ENCODE data around the gene SGMS1.
A peak's percentile ranks its signal among the peaks of the same experiment; 100 is the strongest.
"Not testable (repeated sequence)": the region's sequence is repeated elsewhere in the genome, so short reads cannot be mapped to it uniquely, and the experiment has no call there.

Gene SGMS1

DNA sequence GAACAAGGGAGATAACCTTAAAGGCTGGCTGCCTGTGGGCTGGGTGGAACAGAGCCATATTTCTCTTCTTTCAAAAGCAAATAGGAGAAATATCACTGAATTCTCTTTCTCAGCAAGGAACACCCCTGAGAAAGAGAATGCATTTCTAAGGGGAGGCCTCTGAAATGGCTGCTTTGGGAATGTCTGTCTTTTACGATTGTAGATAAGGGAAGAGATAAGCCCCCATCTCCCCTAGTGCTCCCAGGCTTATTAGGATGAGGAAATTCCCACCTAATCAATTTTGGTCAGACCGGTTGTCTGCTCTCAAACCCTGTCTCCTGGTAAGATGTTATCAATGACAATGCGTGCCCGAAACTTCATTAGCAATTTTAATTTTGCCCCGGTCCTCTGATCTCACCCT lies 178.0 kb downstream of the SGMS1 start:
- FAIRE-seq = not testable (repeated sequence)

DNA sequence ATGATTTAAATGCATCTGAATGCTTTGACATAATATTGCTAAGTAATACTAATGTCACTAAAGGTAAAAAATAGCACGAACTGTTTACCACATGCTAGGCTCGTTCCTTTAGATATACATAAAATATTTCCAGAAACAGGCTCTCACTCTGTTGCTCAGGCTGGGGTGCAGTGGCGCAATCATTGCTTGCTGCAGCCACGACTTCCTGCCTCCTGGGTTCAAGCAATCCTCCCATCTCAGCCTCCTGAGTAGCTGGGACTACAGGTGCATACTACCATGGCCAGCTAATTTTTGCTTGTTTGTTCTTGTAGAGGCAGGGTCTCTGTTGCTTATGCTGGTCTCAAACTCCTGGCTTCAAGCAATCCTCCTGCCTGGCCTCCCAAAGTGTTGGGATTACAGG lies 183.3 kb downstream of the SGMS1 start:
- no peak for FAIRE-seq

DNA sequence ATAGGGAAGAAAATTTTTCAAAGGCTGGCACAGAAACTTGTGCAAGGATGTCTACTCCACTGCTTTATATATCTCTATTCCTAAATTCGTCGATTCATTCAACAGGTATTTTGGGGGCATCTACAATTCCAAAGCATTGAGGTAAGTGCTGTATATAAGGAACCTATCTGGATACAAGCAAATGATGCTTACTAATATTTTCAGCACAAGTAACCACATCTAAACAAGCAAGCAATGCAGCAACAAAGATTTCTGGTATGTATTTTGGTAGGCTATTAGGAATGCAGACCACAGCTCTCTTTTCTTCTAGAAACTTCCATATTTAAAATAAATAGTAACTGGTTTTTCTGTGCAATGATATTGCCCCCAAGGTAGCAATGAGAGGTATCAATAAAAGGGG lies 183.9 kb downstream of the SGMS1 start:
- no peak for FAIRE-seq

DNA sequence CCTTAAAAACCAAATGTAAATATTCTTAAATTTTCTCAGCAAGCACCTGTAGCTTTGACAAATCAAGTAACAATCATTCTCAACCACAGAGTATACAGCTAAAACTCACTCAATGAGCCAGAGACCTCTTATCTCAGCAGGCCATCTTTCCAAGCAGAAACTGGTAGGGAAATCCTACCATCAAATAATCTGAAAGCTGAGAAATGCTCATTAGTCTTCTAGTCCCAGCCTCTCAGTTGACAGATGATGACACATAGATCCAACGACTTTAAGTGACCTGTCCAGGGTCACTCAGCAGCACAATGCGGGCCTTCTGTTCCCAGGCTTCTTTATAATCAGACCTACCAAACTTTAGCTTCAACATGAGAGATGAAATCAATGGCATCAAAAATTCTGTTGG lies 184.6 kb downstream of the SGMS1 start:
- no peak for FAIRE-seq

DNA sequence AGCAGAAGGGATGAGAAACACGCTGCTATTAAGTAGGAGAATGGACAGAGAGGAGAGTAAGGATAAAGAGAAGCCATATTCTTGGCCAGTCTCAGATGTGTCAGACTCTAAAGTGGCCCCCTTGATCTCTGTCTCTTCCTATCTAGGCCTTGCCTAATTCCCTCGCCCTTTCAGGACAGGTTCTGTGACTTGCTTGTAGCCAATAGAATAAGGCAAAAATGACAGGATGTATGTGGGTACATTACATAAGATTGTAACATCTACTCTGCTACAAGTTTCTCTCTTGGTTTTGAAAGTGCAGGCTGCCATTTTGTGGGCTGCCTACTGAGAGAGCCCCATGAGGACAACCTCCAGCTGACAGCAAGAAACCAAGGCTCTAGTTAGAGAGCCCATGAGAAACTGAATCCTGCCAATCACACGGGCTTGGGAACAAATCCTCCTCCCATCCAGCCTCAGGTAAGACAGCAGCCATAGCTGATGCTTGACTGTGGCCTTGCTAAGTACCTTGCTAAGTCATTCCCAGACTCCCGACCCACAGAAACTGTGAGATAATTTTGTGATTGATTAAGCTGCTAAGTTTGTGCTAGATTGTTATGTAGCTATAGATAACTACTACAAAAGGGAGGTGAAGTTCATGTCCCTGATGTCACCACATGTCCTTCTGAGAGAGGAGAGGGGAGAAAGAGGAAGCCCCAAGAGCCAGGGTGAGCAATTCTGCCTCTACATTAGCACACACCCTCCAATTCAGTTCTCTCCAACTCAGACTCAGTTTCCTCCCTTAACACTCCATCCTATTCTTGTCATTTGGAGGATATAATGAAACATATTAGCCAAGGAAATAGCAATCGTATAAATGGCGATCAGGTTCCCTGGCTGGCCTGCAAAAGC lies 185.5 kb downstream of the SGMS1 start:
- no peak for FAIRE-seq

DNA sequence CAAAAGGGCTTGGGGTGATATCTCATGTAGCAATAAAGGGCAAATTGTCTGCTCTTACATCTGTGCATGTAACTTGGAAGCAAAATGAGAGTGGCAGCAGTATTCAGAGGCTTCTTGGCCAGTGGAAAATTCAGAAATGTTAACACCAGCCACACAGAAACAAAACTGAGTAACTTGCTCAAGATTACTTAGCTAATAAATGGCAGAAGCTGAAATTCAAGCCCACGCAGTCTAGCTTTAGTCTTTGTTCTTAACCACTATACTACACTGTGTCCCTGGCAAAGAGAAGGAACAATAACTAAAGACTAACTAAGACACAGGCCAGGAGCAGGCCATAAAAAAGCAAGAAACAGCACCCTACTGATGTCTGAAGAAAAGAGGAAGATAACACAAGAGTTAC lies 186.5 kb downstream of the SGMS1 start:
- no peak for FAIRE-seq

DNA sequence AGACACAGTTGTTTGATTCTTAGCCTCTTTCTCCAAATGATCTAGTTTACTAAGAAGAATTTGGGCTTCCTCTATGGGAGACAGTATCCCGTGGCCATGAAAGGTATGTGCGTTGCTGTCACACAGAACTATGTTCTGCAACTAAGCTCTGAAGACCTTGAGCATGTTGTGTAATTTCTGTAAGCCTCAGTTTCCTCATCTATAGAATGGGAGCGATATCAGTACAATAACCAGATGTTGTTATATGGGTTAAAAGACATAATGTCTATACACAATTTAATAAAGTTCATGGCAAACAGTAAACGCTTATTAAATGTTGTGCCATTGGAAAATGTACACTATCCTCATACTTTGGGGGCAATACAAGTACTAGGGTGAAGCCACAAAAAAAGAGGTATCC lies 187.0 kb downstream of the SGMS1 start:
- no peak for FAIRE-seq

DNA sequence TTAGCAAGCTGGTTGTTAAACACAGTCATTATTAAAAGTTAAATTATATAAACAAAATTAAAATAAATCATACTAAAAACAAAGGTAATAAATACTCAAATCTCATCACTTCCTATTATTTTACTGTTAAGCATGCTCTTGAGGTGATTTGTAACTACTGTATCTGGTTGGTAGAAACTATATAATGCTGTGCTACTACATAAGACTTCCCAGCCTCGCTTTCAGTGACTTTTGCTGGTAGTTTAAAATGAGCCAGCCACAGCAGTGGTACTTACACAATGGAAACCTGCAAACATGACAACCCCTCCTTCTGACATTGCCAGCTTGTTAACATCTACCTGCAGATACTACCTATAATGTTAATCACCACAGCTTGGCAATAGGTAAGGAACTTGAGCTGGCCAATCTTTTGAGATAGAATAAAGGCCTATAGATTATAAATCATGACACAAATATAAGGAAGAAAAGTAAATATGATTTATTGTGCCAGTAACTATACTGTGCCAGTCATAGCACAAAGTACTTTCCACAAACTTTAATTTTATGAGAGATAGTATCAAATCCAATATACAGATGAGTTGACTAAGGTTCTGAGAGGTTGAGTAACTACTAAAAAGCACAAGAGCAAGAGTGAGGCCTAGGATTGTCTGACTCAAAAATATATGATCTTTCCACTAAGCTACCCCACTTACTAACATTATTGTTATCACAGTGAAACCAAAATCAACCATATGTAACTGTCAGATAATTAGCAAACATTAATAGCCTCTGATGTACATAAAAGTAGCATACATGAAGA lies 191.3 kb downstream of the SGMS1 start:
- peak; percentile 88 for FAIRE-seq

DNA sequence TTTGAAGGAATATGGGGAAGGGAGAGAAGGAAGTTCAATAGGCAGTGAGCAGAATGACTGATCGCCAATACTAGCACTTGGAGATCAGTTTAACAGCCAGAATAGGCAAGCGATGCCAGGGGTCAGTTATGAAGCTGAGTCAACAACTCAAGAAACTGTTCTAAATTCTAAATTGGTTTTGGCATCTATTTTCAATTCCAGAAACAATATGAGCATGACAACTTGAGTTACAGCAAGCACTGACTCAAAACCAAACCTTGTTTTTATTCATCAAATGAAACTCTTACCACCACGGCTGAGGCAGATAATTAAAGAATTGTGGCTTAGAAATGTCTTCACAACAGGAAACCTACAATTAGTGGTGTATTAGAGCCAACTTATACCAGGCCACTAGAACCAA lies 192.0 kb downstream of the SGMS1 start:
- no peak for FAIRE-seq

DNA sequence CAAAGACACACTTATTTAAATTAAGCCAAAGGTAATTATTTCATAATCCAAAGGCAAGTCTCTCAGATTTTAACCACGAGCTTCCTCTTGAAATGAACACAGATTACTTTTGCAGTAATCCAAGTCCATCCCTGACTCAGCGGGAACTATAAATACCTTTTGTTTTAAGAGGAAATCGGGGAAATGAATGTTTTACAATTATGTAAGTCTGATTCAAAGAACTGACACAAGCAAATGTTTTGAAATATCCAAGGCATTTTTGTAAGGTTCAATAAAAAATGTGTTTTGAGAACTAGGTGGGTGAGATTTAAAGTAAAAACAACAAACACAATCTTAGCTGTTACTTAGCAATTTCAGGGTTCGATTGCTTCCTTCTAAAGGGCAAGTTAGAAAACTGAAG lies 192.6 kb downstream of the SGMS1 start:
- FAIRE-seq = peak; percentile 89

DNA sequence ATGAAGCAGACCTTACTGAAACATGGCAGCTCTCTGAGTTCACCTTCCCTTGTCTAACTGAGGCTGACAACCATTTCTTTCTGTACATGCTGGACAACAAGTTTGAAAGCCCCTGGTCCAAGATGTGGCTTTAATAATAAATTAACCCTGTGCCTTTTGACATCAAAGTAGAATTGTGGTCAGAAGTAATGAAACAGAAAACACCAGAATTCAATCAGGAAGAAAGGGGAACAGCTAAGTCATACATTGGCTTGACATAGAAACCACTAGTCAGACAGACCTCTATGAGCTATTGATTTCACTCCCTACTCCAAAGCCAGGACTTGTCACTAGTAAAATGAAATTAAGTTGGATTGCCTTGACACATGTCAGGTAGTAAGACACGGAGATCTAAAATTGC lies 197.3 kb downstream of the SGMS1 start:
- FAIRE-seq = no peak

DNA sequence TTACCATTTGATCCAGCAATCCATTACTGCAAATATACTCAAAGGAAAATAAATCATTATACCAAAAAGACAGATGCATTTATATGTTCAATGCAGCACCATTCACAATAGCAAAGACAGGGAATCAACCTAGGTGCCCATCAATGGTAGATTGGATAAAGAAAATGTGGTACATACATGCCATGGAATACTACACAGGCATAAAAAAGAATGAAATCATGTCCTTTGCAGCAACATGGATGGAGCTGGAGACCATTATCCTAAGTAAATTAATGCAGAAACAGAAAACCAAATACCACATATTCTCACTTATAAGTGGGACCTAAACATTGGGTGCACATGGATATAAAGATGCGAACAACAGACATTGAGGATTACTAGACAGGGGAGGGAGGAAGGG lies 198.5 kb downstream of the SGMS1 start:
- FAIRE-seq = not testable (repeated sequence)

DNA sequence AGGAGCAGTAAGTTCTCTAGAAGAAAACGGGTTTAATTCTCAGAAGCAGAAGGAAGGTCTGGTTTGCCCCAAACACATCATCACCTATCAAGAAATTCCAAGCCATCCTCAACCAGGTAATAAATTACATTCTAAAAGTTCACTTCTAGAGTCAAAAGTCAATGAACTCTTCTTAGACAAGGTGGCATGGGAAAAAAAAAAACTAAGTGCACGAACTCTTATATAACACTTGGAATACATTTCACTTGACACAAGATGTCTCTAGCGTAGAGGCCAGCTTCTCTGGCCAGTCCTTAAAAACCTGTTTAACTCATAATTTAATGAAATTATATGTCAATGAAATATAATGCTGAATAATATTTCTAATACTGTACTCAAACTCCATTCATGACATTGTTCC lies 200.3 kb downstream of the SGMS1 start:
- no peak for FAIRE-seq

DNA sequence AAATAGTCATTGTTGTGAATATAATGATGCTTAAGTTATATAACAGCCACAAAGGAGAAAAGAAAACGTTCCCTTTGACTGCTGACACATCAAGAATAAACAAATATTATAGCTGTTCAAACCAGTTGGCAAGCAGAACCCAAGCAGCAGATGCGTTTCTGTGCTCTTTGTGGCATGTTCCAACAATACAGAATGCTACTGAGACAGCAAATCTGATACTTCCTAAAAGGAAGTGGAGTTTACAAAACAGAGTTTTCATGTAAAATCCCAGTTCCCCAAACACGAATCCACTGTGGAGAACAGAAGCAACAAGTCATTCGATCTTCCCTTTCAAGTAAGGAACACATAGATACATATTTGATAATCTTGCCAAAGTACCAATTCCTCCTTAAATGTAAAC lies 201.5 kb downstream of the SGMS1 start:
- FAIRE-seq = no peak

DNA sequence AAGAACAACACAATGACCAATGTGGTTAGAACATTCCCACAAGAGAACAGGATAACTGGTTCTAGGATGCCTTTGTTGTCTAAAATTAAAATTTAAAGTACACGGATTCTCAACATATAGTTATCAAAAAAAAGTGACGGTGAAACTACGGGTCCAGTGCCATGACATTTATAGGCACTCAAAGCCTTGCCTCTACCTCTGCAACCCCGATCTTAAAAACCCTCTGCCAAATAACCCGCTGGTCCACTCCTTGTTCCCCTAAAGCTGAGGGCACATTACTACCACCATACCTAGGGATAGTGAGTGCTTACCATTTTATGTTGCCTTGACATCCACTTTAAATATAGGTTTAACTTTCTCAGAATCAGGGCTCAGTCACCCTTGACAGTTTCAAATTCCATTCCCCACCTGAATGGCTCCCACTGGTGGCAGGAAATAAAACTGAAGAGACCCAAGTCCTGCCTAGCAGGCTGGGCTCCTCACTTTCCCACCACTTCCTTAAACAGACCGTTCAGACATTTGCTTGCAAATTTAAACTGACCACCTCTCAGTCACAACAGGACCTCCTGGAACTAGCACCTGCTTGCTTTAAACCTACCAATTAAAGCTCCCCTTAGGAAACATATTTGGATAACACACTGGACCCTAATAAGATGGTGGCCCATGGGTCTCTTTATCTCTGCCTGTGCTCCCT lies 202.6 kb downstream of the SGMS1 start:
- FAIRE-seq = no peak

DNA sequence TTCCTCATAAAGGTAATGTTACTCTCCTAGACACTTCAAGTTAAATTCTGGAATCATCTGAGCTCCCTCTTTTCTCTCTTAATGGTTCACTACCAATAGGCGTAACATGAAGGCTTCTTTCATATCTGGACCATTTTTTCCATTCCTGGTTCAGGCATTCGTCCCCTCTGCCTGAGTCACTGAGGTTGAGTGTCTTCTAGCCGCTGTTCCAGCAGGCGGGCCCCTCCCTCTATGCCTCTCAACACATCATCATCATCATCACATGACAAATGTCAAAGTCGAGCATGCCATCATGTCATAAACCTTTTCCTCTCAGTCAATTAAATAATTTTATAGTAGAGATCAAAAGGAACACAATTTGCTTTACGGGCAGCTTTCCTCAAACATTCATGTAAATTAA lies 203.6 kb downstream of the SGMS1 start:
- no peak for FAIRE-seq

DNA sequence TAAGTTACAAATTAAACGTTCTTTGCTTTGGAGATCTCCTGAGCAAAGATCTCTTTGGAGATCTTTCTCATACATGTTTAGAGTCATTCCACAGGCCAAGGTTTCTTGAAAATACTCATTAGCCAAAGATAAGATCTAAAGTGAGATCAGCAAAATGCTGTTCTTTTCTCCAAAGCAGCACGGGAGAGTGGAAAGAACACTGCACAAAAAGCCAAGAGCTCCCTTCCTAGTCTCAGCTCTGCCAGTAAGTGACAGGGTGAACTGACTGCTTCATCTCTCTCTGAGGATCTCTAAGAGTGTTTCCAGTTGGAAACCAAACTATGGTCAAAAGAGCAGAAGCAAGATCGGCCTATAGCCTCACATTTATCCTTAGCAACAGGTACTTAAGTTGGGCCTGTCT lies 204.0 kb downstream of the SGMS1 start:
- no peak for FAIRE-seq

DNA sequence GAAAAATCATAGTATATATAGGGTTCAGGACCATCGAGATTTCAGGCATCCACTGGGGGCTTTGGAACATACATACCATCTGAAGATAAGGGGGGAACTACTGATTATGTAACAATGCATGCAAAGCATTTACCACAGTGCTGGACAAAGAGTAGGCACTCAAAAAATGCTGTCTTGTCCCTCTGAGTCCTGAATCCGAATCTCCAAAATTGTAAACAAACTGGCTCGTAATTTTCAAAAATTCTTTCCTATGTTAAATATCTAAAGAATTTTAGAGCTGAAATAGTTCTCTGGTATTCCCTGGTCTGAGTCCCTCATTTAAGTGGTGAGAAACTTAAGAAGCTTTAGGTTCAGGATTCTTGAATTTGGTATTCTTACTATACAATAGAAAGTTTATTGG lies 204.7 kb downstream of the SGMS1 start:
- FAIRE-seq = no peak

DNA sequence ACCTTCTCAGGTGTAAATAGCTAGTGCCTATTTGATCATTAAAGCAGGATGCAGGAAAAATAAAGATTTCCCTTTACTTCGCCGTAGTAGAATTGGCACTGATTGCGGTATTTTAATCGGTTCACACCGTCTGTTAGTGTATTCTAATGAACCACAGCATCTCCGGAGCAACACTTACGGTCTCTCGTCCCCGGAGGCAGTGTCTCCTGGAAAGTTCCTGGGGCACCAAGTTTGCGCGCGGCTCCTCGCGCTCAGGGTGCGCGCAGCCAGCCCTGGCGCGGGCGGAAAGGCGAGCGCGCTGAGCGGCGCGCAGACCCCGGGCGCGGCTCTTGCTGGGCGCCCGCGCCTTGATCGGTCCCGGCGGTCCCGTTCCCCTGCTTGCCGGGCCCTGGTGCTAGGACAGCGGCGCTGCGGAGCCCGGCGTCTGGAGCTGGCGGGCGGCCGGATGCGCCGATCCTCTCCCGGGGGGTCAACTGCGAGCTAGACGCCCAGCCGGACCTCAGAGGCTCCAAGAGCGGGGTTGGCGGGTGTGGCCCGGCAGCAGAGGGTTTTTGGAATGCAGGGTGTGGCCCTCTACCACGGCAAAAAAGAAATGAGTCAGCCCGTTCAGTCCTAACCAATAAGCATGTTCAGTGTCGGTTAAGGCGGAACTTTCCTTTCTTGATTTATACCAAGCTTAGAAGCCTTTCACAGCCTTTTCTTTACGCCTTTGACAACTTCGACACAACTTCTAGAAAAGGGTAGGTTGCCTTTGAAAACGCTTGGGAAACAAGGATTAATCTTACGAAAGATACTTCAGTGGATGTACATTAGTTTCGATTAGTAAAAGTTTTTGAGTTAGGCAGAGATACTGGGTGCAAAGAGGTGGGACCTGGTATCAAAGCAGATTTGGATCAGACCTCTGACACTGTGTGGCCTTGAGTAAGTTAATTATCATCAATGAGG lies 205.6 kb downstream of the SGMS1 start:
- FAIRE-seq = no peak

DNA sequence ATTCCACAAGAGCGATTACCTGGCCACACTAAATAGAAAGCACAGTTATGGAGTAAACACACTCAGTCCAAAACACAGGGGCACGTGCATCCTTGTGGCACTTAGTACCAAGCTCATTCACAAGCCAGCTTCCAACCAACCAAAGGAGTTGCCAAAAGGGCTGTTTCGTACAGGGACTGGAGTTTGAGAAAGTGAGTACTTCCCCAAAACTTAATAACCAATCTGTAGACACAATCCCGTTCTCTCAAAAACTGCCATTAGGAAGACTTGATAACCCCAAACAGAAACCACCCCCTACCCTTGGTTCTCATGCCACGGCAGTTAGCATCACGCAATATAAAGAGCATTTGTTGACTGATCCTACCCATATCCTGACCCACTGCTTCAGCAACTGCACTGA lies 206.3 kb downstream of the SGMS1 start:
- FAIRE-seq = no peak

DNA sequence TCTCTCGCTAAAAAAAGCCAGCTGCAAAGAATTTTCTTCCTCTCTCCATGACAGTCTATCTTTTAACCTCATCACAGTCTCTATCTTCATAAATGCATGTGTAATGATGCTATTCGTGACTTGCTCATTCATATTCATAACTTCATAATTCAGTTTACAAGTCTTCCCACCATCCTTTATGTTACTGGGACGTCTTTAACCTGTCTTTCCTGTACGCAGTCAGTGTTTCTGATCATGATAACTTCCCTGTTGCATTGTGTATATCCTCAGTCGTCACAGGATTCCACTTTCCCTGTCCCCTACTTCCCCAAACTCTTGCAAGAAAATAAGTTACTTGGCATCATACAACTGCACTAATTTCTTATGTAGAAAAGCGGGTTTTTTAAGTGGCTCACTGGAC lies 206.9 kb downstream of the SGMS1 start:
- FAIRE-seq = no peak

DNA sequence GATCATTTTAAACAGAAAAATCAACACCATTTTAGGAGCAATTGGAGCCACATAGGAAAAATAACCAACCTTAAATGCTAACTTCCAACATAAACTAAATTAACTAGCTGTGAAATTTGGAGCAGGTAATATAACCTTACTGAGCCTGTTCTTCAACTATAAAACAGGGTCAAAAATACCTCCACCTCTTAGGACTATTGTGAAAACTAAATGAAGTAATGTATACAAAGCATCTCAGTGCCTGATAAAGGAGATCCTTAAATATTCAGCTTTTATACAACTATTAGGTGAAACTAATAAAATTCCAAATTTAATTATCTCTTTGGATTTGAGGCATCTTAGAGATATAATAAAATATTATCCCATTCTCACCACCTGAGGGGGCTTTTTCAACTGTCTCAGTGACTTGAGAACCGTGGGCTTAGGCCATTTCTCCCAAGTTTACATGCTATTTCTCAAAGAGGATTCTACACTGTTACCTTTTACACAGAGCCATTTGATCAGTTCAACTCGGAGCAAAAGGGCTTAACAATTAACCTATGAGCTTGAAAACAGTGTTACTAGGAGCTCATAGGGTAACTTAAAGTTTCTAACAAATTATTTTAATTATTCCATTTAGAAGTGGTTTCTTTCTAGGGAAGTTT lies 207.5 kb downstream of the SGMS1 start:
- no peak for FAIRE-seq

Data from islet of Langerhans (tissue), 1 donor.